ENCODE measurements around the gene CNTD1.
A peak's percentile ranks its signal among the peaks of the same experiment; 100 is the strongest.

DNA sequence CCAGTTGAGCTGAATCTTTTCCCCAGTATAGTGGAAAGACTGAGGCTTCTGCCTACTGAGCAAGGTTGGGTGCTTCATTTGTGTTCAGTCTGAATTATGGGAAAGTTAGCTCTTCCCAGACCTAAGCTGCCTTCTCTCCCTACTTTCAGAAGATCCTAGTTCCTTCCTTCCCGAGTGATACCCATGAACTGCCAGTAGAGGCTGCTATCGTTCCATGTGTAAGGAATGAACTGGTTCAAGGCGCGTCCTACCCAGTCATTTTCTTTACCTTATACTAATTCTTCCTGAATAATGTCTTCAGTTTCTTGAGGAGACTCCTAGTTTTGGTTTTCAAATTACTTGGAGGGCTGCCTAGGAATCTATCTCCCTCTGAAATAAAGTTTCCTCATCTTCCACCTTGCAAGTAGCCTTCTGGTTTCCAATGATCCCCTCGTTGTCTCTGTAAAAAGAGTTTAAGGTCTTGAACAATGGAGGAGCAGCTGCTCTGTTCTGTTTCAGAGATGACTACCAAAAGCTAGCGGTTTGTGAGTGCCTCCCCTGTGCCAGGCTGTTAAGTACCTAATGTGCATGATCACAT, 44.8 kb downstream of the CNTD1 start:
- TF ChIP-seq, protein P1, sequence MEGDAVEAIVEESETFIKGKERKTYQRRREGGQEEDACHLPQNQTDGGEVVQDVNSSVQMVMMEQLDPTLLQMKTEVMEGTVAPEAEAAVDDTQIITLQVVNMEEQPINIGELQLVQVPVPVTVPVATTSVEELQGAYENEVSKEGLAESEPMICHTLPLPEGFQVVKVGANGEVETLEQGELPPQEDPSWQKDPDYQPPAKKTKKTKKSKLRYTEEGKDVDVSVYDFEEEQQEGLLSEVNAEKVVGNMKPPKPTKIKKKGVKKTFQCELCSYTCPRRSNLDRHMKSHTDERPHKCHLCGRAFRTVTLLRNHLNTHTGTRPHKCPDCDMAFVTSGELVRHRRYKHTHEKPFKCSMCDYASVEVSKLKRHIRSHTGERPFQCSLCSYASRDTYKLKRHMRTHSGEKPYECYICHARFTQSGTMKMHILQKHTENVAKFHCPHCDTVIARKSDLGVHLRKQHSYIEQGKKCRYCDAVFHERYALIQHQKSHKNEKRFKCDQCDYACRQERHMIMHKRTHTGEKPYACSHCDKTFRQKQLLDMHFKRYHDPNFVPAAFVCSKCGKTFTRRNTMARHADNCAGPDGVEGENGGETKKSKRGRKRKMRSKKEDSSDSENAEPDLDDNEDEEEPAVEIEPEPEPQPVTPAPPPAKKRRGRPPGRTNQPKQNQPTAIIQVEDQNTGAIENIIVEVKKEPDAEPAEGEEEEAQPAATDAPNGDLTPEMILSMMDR (conservative IDR thresholded peaks at IDR 0.05 in 1 of 2, IDR thresholded peaks at IDR 0.05 in 1 of 2; ENCODE audit: low read depth in 1 of 2, low read length in 2 of 2), result peak; percentile 100
- TF ChIP-seq EZH2 (IDR thresholded peaks at IDR 0.05; ENCODE audit: low read length, missing control alignments), result no peak

Measured in fibroblast of lung (primary cell).